Fibroblast of peridontal ligament (primary cell): ENCODE measurements around the gene GHDC.

ENCODE experiments used
- DNase-seq: peaks from one replicate; pipeline ENCODE4 v3.0.0-alpha.2; 2010; ENCODE audit errors: extremely low read depth

Gene GHDC

DNA sequence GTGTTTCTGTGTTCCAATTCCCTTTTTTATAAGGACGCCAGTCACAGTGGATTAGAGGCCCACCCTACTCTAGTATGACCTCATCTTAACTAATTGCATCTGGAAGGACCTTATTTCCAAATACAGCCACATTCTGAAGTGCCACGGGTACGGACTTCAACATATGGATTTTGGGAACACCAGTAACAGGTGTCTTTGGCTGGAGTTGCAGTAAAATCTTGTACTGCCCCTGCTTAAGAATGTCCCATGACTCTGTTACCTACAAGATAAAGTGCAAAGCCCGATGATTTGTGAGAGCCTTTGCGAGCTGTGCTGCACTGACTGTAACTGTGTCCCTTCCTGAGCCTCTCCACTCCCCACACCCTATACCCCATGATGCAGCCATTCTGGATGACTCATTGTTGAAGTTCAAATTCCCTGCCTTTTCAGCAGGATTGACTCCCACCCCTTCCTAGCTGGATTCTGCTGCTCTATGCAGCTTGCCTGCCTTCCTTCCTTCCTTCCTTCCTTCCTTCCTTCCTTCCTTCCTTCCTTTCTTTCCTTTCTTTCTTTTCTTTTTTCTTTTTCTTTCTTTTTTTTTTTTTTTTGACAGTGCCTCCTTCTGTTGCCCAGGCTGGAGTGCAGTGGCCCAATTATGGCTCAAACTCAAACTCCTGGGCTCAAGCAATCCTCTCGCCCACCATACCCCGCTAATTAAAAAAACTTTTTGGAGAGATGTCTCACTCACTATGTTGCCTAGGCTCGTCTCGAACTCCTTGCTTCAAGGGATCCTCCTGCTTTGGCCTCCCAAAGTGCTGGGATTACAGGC, 11.2 kb downstream of the GHDC start:
- DNase-seq: peak; percentile 31

DNA sequence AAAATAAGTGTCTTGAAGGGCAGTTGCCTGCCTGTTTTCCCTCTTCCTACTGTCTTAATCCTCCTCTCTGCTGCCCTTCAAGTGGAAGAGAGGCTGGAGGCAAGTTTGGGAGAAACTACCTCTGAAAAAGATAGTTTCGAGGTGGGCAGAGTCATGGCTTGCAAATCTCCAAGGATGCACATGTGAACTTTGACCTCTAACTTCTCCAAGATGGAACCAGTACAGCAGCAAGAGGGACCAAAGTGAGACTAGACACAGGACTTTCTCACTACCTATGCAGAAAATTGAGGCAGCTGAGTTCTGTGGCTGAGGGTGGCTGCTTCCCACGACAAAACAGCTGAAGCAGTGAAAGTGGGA, 12.5 kb downstream of the GHDC start:
- no peak for DNase-seq

DNA sequence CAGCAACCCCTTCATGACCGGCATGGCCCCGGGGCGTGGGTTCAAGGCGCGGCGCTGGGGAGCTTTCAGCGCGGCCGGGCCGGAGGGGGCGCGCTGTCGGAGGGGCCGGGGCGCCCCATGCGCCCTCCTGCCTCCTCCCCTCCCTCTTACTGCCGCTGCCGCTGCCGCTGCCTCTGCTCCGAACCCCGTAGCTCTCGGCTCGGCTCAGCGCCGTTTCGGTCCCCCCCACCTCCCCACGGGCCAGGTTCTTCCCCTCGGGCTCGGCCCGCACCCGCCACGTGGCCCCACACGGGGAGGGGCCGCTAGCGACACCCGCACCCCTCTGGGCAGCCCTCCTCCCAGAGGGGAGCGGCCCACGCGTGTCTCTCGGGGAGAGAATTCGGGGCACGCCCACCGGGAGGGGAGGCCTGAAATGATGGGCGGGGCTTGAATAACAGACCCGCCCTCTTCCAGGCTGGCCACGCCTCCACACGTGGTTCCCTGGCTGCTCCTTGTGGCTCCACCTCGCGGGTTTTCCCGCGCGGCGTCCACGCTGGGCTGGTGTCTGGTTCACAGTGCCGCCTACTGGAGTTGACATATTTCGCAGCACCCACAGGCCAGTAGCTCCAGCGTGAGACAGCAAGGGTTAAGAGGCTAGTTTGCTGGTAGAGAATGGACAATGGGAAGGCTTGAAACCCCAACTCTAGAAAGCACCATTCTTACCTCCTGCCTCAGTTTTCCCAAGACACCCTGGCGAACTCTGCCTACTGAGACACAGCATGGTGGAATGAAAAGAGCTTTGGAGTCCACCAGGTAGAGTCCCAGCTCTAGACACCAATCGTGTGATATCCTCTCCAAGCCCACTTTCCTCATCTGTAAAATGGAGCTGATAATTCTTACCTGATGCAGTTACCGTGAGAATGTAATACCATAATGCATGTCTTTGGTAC, 13.1 kb downstream of the GHDC start, which contains the start of gene KCNH4:
Gene KCNH4, minus strand, starts transcription at position 221 of the 929 bp plus-strand sequence. Its CDS starts 197 bp downstream, at position 24.
- peak; percentile 64 for DNase-seq

DNA sequence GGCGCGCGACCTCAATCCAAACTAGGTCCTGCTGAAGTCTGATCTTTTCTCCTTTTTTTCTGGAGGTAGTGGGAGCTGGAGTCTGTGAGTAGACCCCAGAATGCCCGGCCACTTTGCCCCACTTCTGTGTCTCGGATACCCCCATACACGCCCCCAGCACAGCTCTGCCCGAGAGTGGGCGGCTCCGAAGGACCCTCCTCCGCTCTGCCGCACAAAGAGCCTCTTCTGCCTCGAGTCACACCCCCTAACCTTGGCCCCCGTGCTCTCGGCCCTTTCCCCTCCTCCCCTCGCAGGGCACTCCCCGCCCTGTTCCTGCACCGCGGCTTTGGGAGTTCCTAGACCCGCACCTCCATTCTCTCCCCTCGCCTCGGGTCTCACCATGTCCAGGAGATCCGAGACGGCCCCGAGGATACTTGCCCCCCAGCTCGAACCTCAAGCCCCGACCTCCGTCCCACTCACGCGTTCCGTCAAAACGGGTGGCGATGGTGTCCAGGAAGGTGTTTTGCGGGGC, 13.8 kb downstream of the GHDC start:
- no peak for DNase-seq

DNA sequence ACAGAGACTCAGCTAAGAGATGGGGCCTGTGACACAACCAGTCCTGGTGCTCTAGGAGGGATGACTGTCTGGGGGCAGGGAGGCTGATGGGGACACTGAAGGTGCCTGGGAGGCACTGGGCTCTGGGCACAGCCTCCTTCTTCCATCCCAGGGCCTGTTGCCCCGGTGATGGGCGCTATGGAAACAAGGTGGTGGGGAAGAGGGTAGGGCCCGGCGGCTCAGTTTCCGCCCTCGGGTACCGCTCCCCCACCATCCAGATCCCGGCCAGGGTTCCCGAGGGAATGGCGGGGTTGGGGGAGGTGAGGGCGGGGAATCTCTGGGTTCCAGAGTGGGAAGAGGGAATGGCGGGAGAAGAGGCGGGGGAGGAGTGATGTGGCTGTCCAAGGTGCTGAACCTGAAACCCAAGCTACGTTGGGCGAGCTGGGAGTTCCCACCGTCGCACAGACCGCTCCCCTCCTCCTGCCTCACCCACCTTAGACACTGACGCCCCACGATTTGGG, 14.3 kb downstream of the GHDC start:
- DNase-seq: peak; percentile 28

DNA sequence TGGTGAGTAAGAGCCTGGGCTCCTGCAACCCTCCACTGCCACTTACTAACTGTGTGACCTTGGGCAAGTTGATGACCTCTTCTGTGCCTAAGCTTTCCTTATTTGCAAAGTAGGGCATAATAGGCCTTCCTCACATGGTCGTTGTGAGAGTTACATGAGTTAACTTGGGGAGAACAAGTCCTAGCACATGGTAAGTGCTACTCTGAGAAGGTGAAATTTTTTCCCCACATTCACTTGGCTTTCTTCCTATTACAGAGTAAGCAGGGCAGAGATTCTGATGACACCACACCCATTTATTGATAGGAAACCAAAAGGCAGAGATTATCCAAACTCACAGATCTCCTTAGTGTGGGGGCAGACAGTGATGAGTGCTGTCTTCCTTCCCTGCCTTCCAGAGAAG, 15.0 kb downstream of the GHDC start:
- no peak for DNase-seq

DNA sequence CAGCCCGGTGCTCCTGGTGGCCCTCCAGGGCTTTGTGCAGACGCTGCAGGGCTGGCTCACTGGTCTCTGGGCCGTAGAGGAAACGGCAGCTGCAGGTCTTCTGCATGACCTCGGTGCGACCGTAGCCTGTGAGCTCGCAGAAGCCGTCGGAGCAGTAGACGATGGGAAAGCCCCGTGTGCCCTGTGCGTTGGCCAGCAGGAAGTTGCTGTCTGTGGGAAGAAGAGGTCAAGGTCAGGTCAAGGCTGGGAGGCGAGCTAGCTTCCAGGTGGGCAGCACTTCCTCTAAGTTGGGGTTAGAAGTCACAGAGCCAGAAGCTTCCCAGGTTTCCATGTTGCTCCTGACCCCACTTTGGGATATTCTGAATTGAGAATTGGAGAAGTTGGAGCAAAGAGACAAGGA, 15.5 kb downstream of the GHDC start:
- no peak for DNase-seq

DNA sequence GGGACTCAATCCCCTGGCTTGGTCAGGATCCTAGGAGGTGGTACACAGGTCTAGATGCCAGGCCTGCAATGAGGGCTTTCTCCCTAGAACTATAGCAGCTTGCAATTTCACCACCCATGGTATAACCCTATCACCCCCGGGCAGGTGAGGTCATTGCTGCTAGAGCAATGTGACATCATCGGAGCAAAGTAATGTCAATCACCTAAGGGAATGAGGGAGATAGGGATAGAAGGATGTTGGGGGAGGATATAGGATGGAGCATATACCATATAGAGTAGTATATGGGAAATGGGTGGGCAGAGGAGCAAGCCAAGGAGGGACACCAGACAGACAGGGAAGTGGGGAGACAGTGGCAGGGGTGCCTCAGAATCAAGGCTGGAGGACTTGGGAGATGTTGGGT, 16.6 kb downstream of the GHDC start:
- no peak for DNase-seq

DNA sequence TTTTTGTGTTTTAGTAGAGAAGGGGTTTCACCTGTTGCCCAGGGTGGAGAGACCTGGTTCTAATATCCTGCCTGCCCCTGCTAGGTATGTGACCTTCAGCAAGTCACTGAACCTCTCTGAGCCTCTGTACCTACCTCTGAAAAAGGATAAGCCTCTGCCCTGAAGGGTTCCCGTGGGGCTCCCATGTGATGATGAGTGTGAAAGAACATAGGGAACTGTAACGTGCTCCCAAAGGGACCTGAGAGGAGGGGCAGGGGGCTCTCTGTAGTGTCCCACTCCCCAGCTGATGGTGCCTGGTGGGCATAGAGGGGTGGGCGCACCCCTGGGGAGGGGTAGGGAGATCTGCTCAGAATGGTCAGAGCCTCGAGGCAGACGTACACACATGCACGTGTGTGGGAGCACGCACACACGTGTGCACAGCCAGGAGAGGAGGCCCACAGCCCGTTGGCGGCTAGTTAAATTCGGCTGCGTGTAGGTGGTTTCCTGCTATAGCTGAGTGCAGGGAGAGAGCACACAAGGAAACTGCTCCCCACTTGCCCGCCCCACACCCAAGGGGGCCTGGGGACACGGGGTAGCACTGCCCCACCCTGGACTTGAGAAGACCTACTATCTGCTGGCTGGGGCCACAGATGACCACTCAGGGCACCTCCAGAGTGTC, 20.0 kb downstream of the GHDC start:
- DNase-seq: no peak

DNA sequence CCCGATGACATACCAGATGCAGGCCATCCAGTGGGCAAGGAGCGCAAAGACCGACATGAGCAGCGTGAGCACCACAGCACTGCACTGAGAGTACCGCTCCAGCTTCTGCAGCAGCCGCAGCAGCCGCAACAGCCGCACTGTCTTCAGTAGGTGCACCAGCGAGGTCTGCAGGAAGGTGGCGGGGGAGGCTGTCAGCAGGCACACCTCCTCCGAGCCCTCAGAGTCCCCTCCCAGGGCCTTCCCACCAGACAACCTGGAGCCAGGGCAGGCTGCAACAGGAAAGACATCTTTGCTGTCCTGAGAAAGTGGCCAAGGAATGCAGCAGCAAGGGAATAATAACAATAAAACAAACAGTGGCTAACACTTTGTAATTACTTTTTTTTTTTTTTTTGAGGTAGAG, 22.5 kb downstream of the GHDC start:
- no peak for DNase-seq

DNA sequence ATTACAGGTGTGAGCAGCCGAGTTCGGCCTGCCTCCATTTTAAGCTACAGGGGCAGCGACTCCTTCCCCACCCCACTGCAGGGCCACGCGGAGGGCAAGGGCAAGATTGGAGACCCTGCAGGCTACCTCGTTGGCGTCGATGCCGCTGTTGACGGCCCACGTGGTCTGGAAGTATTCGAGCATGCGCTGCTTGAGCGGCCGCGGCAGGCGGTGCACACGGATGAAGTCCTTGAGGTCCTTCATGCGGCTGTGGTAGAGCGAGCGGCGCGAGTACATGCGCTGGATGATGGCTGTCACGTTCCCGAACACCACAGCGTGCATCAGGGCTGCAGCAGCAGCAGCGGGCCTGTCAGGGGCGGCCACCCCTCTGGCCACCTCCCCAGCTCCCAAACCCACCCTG, 24.9 kb downstream of the GHDC start:
- no peak for DNase-seq

DNA sequence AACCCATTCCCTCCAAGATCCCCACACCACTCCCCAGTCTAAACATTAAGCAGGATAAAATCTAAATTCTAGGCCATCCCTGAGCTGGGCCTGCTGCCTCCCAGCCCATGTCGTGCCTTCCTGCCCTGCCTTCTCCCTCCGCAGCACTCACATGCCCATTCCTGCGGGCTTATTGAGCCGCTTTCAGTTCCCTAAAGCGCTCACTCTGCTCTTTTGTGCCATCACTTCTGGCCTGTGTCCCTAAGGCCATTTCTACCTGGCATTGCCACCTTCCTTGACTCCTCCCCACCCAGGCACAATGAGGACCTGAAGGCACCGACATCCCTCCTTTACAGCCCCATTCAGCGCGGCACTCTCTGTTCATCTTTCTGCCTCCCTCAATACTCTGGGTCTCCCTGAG, 26.5 kb downstream of the GHDC start:
- DNase-seq: no peak

DNA sequence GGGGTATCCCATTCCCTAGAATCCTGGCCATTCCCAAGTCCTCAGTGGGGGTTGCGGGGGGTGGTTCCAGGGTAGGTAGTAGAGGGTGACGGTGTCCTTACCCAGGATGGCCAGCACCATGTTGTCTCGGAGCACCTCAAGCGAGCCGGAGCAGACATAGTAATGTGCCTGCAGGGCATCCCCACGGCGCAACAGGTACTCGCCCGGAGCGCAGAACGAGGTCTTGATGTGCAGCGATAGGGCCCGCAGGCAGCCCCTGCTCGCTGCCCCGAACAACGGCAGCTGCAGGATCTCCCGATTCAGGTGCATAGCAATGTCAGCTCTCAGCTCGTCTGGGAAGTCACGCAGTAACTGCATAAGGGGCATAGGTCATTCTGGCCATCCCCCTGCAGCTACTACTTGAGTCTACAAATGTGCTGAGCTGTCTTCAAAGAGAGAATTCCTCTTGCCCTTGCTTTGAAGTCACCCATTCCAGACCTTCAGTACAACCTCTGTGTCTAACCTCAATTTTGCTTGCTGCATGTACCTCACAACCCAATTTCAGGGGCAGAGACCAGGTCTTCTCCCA, 28.0 kb downstream of the GHDC start:
- no peak for DNase-seq

DNA sequence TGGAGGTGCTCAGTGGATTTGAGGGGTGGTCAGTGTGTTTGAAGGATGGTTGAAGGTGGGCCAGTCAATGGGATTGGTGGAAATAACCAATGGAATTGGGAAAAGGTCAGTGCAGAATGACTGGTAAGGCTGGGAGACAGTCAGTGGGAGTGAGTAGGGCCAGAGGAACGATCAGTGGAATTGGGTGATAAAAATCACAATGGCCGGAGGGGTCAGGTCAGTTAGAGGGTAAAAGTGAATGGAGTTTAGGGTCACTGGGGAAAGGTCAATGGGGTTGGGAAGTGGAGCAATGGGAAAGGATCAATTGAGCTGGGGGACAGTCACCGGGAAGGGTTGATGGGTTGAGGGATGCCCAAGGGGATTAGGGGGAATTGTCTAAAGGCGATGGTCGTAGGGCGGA, 28.5 kb downstream of the GHDC start:
- DNase-seq: no peak

DNA sequence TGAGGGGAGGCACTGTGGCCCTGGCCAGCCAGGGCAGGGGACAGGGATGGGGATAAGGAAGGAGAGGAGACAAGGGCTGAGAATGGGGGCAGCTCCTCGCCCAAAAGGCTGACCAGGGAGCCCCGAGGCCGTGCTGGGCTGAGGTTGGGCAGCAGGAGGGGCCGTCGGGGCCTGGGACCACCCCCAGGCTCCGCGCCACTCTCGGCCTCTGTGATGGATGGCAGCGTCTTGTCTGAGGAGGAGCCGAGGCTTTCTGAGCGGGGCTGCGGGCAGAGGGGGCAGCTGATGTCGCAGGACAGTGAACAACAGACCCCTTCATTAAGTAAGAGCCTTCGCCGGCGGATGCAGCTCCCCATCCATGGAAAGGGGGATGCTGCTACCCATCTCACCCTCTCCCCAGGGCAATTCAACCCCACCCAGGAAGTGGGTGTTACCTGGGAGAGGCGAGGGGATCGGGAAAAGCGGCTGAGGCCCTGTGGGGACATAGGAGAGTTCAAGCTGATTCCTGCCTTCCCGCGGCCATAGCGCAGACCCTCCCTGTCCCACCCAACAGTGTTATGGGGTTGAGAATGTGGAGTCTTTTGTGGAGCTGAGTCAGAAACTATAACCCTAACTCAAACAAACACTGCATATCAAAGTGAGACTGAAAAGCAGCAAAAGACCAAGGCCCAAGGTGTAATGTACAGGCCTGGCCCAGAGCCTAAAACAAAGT, 30.4 kb downstream of the GHDC start:
- DNase-seq: no peak

DNA sequence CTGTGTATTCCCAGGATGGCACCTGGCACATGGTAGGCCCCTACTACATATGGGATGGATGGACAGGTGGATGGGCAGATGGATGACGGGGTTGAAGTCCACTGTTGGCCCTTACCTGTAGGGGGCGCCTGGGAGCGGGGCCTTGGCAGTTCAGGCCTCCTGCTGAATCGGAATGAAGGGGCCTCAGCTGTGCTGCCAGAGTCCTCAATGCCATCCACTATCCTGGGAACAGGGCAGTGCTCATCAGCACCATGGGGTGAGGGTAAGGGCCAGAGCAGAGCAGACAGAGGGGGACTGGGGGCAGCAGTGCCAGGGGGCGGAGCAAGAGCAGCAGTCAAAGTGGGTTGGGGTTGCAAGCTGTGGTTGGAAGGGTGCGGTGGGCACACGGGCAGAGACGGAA, 31.2 kb downstream of the GHDC start:
- no peak for DNase-seq

DNA sequence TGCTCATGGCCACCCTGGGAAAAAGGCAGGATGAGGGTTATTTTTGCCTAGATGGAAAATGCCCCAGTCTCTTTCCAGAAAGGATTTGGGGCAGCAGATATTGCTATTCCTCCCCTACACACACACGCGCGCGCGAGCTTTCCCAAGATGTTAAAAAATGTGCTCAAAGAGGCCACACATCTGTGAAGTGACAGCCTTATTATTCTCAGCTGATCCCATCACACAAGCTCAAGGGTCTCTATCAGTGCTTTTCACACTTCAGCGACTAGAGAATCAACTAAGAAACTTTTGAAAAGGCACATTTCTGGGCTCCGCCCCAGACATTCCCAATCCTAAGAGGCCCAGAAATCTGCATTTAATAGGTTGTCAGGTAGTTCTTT, 33.8 kb downstream of the GHDC start:
- DNase-seq: no peak

DNA sequence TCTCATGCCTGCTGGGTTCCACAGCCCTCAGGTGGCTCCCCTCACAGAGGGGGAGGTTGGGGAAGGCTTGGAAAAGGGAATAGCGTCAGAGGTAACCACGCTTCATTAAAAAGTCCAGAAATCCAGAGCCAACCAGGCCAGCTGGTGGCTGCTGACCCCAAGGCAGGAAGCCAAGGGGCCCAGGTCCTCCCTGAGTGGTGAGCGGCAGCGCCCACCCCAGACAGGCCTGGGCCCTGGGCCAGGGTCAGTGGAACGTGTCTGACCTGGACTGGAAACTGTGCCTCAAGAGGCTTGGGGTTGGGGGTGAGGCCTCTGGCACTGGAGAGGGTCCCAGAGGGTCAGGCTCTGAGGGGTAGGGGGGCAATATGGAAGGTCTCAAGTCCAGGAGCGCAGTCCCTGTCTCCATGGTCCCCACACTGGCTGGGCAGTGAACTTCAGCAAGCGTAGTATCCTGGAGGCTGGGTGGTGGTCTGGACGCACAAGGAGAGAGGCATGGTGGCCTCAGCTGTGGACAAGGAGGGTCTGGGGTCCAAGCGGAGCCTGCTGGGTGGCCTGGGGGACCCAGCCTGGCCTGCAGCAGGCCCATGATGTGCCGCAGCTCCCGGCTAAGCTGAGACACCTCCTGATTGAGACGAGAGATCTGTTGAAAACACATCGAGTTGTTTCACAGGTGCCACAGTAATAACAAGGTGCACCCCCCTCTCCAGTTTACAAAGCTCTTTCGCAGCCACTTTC, 34.3 kb downstream of the GHDC start:
- DNase-seq: no peak

DNA sequence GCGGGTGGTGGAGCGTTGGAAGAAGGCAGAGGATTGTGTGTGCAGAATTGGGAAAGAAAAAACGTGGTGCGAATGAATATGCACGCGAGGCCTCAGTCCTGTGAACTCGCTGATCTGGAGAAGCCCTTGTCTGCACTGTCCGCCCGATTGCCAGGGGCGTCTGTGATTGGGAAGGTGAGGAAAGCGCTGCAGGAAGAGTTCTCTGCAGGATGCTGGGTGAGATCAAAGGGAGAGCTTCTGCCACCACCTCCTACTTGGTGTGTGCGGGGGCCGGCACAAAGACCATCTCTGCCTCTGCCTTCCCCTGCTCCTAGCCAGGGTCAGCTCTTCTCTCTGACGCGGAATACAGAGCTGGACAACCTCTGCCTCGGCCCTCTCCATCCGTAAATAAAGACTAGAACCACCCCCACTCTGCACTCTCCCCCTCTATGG, 38.7 kb downstream of the GHDC start:
- no peak for DNase-seq
